Peyer's patch (tissue), 4 donors: ENCODE results near the gene NKTR.

Source experiments
- POLR2A ChIP-seq, 2 donors: fragments of 450-650 bp; IDR thresholded peaks; one replicate each; pipeline ENCODE4 v1.5.1; 2017; ENCODE audit warnings: antibody characterized with exemption in 2 of 2, mild to moderate bottlenecking in 2 of 2, moderate library complexity in 2 of 2
- TF ChIP-seq, protein P1 (sequence below), 6 experiments: fragments of 450-650 bp in 4 of 6; fragments of 200-600 bp in 2 of 6; sonication (generic) in 1 of 6; IDR thresholded peaks; one replicate each; pipeline ENCODE4 v1.5.1; 2017 to 2019; ENCODE audit warnings: antibody characterized with exemption in 6 of 6, mild to moderate bottlenecking in 3 of 6, moderate library complexity in 1 of 6

GRCh38 chr3:42685891-42686820 lies 85.7 kb downstream of the NKTR start:
- TF ChIP-seq POLR2A (IDR thresholded peaks at IDR 0.05): no peak
- TF ChIP-seq, protein P1, sequence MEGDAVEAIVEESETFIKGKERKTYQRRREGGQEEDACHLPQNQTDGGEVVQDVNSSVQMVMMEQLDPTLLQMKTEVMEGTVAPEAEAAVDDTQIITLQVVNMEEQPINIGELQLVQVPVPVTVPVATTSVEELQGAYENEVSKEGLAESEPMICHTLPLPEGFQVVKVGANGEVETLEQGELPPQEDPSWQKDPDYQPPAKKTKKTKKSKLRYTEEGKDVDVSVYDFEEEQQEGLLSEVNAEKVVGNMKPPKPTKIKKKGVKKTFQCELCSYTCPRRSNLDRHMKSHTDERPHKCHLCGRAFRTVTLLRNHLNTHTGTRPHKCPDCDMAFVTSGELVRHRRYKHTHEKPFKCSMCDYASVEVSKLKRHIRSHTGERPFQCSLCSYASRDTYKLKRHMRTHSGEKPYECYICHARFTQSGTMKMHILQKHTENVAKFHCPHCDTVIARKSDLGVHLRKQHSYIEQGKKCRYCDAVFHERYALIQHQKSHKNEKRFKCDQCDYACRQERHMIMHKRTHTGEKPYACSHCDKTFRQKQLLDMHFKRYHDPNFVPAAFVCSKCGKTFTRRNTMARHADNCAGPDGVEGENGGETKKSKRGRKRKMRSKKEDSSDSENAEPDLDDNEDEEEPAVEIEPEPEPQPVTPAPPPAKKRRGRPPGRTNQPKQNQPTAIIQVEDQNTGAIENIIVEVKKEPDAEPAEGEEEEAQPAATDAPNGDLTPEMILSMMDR (IDR thresholded peaks at IDR 0.05): no peak
